ENCODE measurements around the gene CCL28.
"Not testable (repeated sequence)": the region's sequence is repeated elsewhere in the genome, so short reads cannot be mapped to it uniquely, and the experiment has no call there.

Gene CCL28

GRCh38 chr5:43412156-43412555, at the start of gene CCL28:
Gene CCL28, minus strand, starts transcription at chr5:43412391. Its CDS starts 75 bp downstream, at chr5:43412316.
- FAIRE-seq, result no peak

GRCh38 chr5:43461066-43461465, 48.9 kb upstream of the CCL28 start:
- no peak for FAIRE-seq

- no peak for FAIRE-seq
Observed at GRCh38 chr5:43456556-43456955, 44.4 kb upstream of the CCL28 start.

GRCh38 chr5:43441575-43441974, 29.4 kb upstream of the CCL28 start:
- FAIRE-seq, result not testable (repeated sequence)

- FAIRE-seq, result no peak
Observed at GRCh38 chr5:43437062-43437660, 25.0 kb upstream of the CCL28 start.

- no peak for FAIRE-seq
Observed at GRCh38 chr5:43433382-43433781, 21.2 kb upstream of the CCL28 start.

- FAIRE-seq, result no peak
Observed at GRCh38 chr5:43432486-43433375, 20.5 kb upstream of the CCL28 start.

GRCh38 chr5:43429706-43430105, 17.5 kb upstream of the CCL28 start:
- no peak for FAIRE-seq

GRCh38 chr5:43429016-43429415, 16.8 kb upstream of the CCL28 start:
- no peak for FAIRE-seq

GRCh38 chr5:43427306-43427705, 15.1 kb upstream of the CCL28 start:
- FAIRE-seq, result no peak

GRCh38 chr5:43425983-43426382, 13.8 kb upstream of the CCL28 start:
- FAIRE-seq, result no peak

GRCh38 chr5:43423086-43423485, 10.9 kb upstream of the CCL28 start:
- FAIRE-seq, result not testable (repeated sequence)

GRCh38 chr5:43422143-43422542, 10.0 kb upstream of the CCL28 start:
- FAIRE-seq, result no peak

GRCh38 chr5:43421450-43422133, 9.4 kb upstream of the CCL28 start:
- no peak for FAIRE-seq

GRCh38 chr5:43420241-43420640, 8.1 kb upstream of the CCL28 start:
- no peak for FAIRE-seq

- FAIRE-seq, result no peak
Observed at GRCh38 chr5:43418561-43418960, 6.4 kb upstream of the CCL28 start.

- no peak for FAIRE-seq
Observed at GRCh38 chr5:43416803-43417394, 4.7 kb upstream of the CCL28 start.

- no peak for FAIRE-seq
Observed at GRCh38 chr5:43415935-43416802, 4.0 kb upstream of the CCL28 start.

- no peak for FAIRE-seq
Observed at GRCh38 chr5:43413966-43414365, 1.8 kb upstream of the CCL28 start.

GRCh38 chr5:43412644-43413043, 453 bp upstream of the CCL28 start:
- no peak for FAIRE-seq

- FAIRE-seq, result no peak
Observed at GRCh38 chr5:43411495-43411894, 696 bp downstream of the CCL28 start.

GRCh38 chr5:43410414-43410813, 1.8 kb downstream of the CCL28 start:
- FAIRE-seq, result no peak

Data from endometrium (tissue), 2 donors.